PC-9 (cell line): ENCODE results near the gene CHTF18.

ENCODE experiments used
- EZH2 ChIP-seq: fragments of 200-600 bp; sonication (generic); IDR thresholded peaks from 2 replicates; pipeline ENCODE4 v1.8.0; 2017; ENCODE audit warnings: antibody characterized with exemption, low read depth
- TF ChIP-seq, protein P1 (sequence below): fragments of 200-600 bp; sonication (generic); conservative IDR thresholded peaks from 2 replicates; pipeline ENCODE4 v1.6.1; 2017; ENCODE audit warnings: mixed run types, antibody characterized with exemption, mild to moderate bottlenecking, moderate library complexity

DNA sequence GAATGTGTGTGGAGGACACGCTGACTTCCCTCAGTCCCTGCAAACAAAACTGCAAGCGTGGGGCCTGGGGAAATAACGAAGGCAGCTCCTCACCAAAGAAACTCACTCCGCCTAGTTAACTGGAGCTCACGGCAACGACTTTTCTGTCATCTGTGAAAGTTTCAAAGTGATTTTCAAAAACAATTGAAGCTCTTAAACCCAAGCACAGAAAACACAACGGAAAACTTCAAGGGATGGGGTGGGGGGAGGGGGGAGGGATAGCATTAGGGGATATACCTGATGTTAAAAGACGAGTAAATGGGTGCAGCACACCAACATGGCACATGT, 15.3 kb downstream of the CHTF18 start:
- TF ChIP-seq, protein P1, sequence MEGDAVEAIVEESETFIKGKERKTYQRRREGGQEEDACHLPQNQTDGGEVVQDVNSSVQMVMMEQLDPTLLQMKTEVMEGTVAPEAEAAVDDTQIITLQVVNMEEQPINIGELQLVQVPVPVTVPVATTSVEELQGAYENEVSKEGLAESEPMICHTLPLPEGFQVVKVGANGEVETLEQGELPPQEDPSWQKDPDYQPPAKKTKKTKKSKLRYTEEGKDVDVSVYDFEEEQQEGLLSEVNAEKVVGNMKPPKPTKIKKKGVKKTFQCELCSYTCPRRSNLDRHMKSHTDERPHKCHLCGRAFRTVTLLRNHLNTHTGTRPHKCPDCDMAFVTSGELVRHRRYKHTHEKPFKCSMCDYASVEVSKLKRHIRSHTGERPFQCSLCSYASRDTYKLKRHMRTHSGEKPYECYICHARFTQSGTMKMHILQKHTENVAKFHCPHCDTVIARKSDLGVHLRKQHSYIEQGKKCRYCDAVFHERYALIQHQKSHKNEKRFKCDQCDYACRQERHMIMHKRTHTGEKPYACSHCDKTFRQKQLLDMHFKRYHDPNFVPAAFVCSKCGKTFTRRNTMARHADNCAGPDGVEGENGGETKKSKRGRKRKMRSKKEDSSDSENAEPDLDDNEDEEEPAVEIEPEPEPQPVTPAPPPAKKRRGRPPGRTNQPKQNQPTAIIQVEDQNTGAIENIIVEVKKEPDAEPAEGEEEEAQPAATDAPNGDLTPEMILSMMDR: no peak
- TF ChIP-seq EZH2: no peak
